Keratinocyte (primary cell): ENCODE data around the gene UBXN2A.
"Not testable (repeated sequence)": the region's sequence is repeated elsewhere in the genome, so short reads cannot be mapped to it uniquely, and the experiment has no call there.

ENCODE experiments used
- EZH2 ChIP-seq: IDR thresholded peaks from one replicate; pipeline ENCODE4 v1.6.1; 2012; ENCODE audit warnings: inconsistent platforms, mild to moderate bottlenecking, low read length, moderate library complexity
- TF ChIP-seq, protein P1 (sequence below), 3 experiments: IDR thresholded peaks in 1 of 3; conservative IDR thresholded peaks in 1 of 3; optimal IDR thresholded peaks in 1 of 3; 2 replicates in 2 of 3; 3 replicates in 1 of 3; pipeline versions ENCODE3 to v1.5.1; 2011; ENCODE audit warnings: low read length in 3 of 3, mild to moderate bottlenecking in 3 of 3, moderate library complexity in 2 of 3, control low read depth in 1 of 3, inconsistent platforms in 1 of 3; ENCODE audit not compliant: insufficient read depth in 2 of 3; ENCODE audit errors: extremely low read depth in 1 of 3

DNA sequence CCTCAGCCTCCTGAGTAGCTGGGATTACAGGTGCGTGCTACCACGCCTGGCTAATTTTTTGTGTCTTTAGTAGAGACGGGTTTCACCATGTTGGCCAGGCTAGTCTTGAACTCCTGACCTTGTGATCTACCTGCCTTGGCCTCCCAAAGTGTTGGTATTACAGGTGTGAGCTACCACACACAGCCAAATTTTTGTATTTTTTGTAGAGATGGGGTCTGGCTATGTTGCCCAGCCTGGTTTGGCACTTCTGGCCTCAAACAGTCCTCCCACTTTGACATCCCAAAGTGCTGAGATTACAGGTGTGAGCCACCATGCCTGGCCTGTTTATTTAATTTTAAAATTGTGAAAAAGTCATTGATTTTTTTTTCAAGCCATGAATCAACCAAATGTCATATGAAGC lies 12.3 kb downstream of the UBXN2A start:
- TF ChIP-seq, protein P1, sequence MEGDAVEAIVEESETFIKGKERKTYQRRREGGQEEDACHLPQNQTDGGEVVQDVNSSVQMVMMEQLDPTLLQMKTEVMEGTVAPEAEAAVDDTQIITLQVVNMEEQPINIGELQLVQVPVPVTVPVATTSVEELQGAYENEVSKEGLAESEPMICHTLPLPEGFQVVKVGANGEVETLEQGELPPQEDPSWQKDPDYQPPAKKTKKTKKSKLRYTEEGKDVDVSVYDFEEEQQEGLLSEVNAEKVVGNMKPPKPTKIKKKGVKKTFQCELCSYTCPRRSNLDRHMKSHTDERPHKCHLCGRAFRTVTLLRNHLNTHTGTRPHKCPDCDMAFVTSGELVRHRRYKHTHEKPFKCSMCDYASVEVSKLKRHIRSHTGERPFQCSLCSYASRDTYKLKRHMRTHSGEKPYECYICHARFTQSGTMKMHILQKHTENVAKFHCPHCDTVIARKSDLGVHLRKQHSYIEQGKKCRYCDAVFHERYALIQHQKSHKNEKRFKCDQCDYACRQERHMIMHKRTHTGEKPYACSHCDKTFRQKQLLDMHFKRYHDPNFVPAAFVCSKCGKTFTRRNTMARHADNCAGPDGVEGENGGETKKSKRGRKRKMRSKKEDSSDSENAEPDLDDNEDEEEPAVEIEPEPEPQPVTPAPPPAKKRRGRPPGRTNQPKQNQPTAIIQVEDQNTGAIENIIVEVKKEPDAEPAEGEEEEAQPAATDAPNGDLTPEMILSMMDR (optimal IDR thresholded peaks at IDR 0.05 in 1 of 3, IDR thresholded peaks at IDR 0.05 in 1 of 3, conservative IDR thresholded peaks at IDR 0.05 in 1 of 3; ENCODE audit: extremely low read depth in 1 of 3, insufficient read depth in 2 of 3, low read length in 3 of 3): not testable (repeated sequence)
- TF ChIP-seq EZH2: not testable (repeated sequence)
